Measurements from ENCODE around the gene FOXP1. TPM values are rescaled to one million over a fixed set of nuclear protein-coding genes. Genes with fewer than 3 reads are reported as not detected.

Gene FOXP1
- total RNA-seq, 1 donor from 2014 or later = 110 TPM

- Mint-ChIP-seq H3K9me3 (no peaks in the 10 kb centered on the region), H3K4me1 (peaks cover 2% of the 10 kb centered on the region), H3K36me3 (ENCODE audit: low read depth) (no peaks in the 10 kb centered on the region), H3K27me3 (peaks cover 13% of the 10 kb centered on the region), H3K4me3 (no peak overlapping the region), H3K27ac (no peak overlapping the region)
- intact Hi-C loops (cut with micrococcal nuclease) = no loop called here
- no peak for DNase-seq
These were observed 36.0 kb downstream of the FOXP1 start for GRCh38 chr3:71547249-71548198.

- no peak overlapping the region for H3K4me3 Mint-ChIP-seq
- H3K9me3 Mint-ChIP-seq = no peaks in the 10 kb centered on the region
- no peak for DNase-seq
- H3K36me3 Mint-ChIP-seq (ENCODE audit: low read depth) = no peaks in the 10 kb centered on the region
- H3K27me3 Mint-ChIP-seq = peaks cover 11% of the 10 kb centered on the region
- intact Hi-C loops (cut with micrococcal nuclease) = no loop called here
- H3K4me1 Mint-ChIP-seq = peaks cover 2% of the 10 kb centered on the region
- H3K27ac Mint-ChIP-seq = peak overlapping the region; percentile 13
These were observed 36.7 kb downstream of the FOXP1 start for GRCh38 chr3:71546821-71547220.

- intact Hi-C loops (cut with micrococcal nuclease) = no loop called here
- H3K27ac Mint-ChIP-seq = no peak overlapping the region
- no peak for DNase-seq
These were observed 38.2 kb downstream of the FOXP1 start for GRCh38 chr3:71545330-71545729.

GRCh38 chr3:71543371-71544016, 40.0 kb downstream of the FOXP1 start:
- DNase-seq = no peak
- H3K27ac Mint-ChIP-seq = no peak overlapping the region
- intact Hi-C loops (cut with micrococcal nuclease) = loop anchor here (2.0 kb wide), 1 partner anchor 41 kb away; no protein-coding TSS in a partner anchor

More at GRCh38 chr3:71545330-71545729, 38.2 kb downstream of the FOXP1 start:
- peaks cover 13% of the 10 kb centered on the region for H3K27me3 Mint-ChIP-seq
- no peaks in the 10 kb centered on the region for H3K36me3 Mint-ChIP-seq (ENCODE audit: low read depth)
- H3K9me3 Mint-ChIP-seq = no peaks in the 10 kb centered on the region
- peaks cover 2% of the 10 kb centered on the region for H3K4me1 Mint-ChIP-seq
- H3K4me3 Mint-ChIP-seq = no peak overlapping the region

GRCh38 chr3:71542521-71543370, 40.8 kb downstream of the FOXP1 start:
- H3K27ac Mint-ChIP-seq = no peak overlapping the region
- peaks cover 2% of the 10 kb centered on the region for H3K4me1 Mint-ChIP-seq
- H3K9me3 Mint-ChIP-seq = no peaks in the 10 kb centered on the region
- H3K36me3 Mint-ChIP-seq (ENCODE audit: low read depth) = no peaks in the 10 kb centered on the region
- H3K4me3 Mint-ChIP-seq = no peak overlapping the region
- no peak for DNase-seq
- peaks cover 15% of the 10 kb centered on the region for H3K27me3 Mint-ChIP-seq
- intact Hi-C loops (cut with micrococcal nuclease) = loop anchor here (2.0 kb wide), 1 partner anchor 42 kb away; no protein-coding TSS in a partner anchor

More at GRCh38 chr3:71543371-71544016, 40.0 kb downstream of the FOXP1 start:
- Mint-ChIP-seq H3K4me3 (no peak overlapping the region), H3K4me1 (peaks cover 2% of the 10 kb centered on the region), H3K9me3 (no peaks in the 10 kb centered on the region), H3K36me3 (ENCODE audit: low read depth) (no peaks in the 10 kb centered on the region), H3K27me3 (peaks cover 15% of the 10 kb centered on the region)

- Mint-ChIP-seq H3K27me3 (peaks cover 15% of the 10 kb centered on the region), H3K27ac (no peak overlapping the region), H3K36me3 (ENCODE audit: low read depth) (no peaks in the 10 kb centered on the region), H3K9me3 (no peaks in the 10 kb centered on the region), H3K4me1 (peaks cover 4% of the 10 kb centered on the region), H3K4me3 (no peak overlapping the region)
- intact Hi-C loops (cut with micrococcal nuclease) = no loop called here
- no peak for DNase-seq
These were observed 42.2 kb downstream of the FOXP1 start for GRCh38 chr3:71541313-71541712.

DNA sequence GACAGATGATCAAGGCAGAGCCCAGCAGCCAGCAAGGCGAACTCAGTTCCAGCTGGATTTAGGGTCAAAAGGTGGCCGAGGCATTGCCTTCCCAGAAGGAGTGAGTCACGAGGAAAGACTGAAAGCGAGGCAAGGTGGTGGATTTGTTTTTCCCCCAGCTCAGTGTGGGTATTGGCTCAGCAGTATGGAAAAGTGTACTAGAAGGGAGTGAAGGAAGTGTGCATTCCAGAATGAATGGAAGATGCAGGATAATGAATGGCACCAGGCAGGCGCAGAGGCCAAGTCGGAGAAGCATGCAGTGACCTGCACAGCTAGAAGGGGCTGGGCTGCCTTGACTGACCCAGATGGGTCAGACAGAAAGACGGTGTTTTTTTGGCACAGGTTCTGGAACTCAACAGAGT, 46.3 kb downstream of the FOXP1 start:
- Mint-ChIP-seq H3K4me3 (no peak overlapping the region), H3K27me3 (peaks cover 11% of the 10 kb centered on the region), H3K9me3 (no peaks in the 10 kb centered on the region), H3K36me3 (ENCODE audit: low read depth) (no peaks in the 10 kb centered on the region), H3K27ac (no peak overlapping the region), H3K4me1 (peaks cover 5% of the 10 kb centered on the region)
- intact Hi-C loops (cut with micrococcal nuclease) = no loop called here
- DNase-seq = no peak

DNA sequence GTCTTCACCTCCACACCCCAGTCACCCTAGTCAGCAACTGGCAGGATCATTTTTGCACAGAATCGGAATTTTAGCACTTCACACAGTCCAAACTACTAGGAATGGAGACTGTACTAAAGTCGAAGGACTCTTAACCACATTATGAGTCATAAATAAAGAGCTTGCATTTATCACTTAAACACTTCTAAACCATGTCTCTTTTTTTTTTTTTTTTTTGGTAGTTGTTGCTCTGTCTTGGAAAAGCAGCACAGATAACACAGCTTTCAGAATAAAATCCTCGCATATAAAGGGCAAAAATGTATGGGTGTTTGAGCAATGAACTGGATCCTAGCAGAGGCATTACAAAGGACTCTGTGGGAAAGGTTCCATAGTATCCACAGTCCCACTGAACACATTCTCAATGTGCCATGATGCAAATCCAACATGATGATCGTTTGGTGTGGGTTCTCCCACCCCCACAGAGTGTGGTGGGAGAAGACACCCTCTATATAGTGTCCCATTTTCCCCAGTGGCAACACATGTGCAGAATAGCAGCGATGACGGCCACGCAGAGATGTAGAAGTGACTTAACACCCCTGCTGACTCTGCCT, 47.1 kb downstream of the FOXP1 start:
- H3K9me3 Mint-ChIP-seq = no peaks in the 10 kb centered on the region
- H3K36me3 Mint-ChIP-seq (ENCODE audit: low read depth) = no peaks in the 10 kb centered on the region
- no peak overlapping the region for H3K4me3 Mint-ChIP-seq
- H3K27ac Mint-ChIP-seq = no peak overlapping the region
- intact Hi-C loops (cut with micrococcal nuclease) = no loop called here
- H3K27me3 Mint-ChIP-seq = peaks cover 11% of the 10 kb centered on the region
- DNase-seq = no peak
- H3K4me1 Mint-ChIP-seq = peaks cover 5% of the 10 kb centered on the region

GRCh38 chr3:71533588-71533987, 49.9 kb downstream of the FOXP1 start:
- Mint-ChIP-seq H3K4me3 (no peak overlapping the region), H3K9me3 (no peaks in the 10 kb centered on the region), H3K36me3 (ENCODE audit: low read depth) (no peaks in the 10 kb centered on the region), H3K4me1 (peaks cover 14% of the 10 kb centered on the region), H3K27me3 (peaks cover 5% of the 10 kb centered on the region), H3K27ac (no peak overlapping the region)
- no peak for DNase-seq
- intact Hi-C loops (cut with micrococcal nuclease) = no loop called here

DNA sequence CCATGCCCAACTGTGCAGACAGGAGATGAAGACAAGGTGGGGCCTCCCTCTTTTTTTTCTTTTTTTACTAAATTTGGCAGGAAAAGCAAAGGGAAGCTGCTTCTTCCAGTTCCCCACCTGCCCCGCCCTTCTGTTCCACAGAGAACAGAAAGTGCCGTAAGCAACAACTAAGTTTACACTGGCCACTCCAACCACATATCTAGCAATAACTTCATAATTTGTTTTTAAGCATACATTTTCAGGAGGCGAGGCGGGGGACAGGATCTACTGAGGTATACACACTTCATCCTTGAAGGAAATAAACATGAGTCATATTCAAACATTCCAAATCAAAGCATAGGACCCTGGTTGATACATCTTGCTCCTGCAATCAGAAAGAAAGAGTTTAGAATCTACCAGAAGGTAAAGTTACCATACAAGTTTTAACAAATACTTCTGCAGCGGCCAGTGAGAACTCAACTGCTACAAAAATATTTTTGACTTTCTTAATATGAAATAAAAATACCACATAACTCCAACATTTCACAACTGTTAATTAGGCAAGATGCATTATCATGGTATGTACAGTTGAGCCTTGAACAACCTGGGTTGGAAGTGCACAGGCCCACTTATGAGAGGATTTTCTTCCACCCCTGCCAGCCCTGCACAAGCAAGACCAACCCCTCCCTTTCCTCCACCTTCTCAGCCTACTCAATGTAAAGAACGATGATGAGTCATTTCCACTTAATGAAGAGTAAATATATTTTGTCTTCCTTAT, 50.7 kb downstream of the FOXP1 start:
- Mint-ChIP-seq H3K4me1 (peaks cover 18% of the 10 kb centered on the region), H3K36me3 (ENCODE audit: low read depth) (no peaks in the 10 kb centered on the region), H3K27ac (no peak overlapping the region), H3K4me3 (no peak overlapping the region), H3K9me3 (no peaks in the 10 kb centered on the region), H3K27me3 (peaks cover 5% of the 10 kb centered on the region)
- intact Hi-C loops (cut with micrococcal nuclease) = no loop called here
- DNase-seq = no peak

- Mint-ChIP-seq H3K4me1 (peaks cover 14% of the 10 kb centered on the region), H3K9me3 (no peaks in the 10 kb centered on the region), H3K27me3 (no peaks in the 10 kb centered on the region), H3K4me3 (no peak overlapping the region), H3K27ac (no peak overlapping the region), H3K36me3 (ENCODE audit: low read depth) (no peaks in the 10 kb centered on the region)
- intact Hi-C loops (cut with micrococcal nuclease) = no loop called here
- DNase-seq = no peak
These were observed 52.5 kb downstream of the FOXP1 start for GRCh38 chr3:71530903-71531530.

- DNase-seq = no peak
- Mint-ChIP-seq H3K27me3 (no peaks in the 10 kb centered on the region), H3K4me3 (no peak overlapping the region), H3K9me3 (no peaks in the 10 kb centered on the region), H3K27ac (no peak overlapping the region), H3K4me1 (peaks cover 14% of the 10 kb centered on the region), H3K36me3 (ENCODE audit: low read depth) (no peaks in the 10 kb centered on the region)
- intact Hi-C loops (cut with micrococcal nuclease) = no loop called here
These were observed 54.7 kb downstream of the FOXP1 start for GRCh38 chr3:71528816-71529215.
